ENCODE results near the gene DYSF. TPM values are rescaled to one million over a fixed set of nuclear protein-coding genes. Genes with fewer than 3 reads are reported as not detected.

DYSF gene
- total RNA-seq, 1 donor: 0.81 TPM

Other genes with a start within 250 kb of the DYSF start
- 2.4 TPM for gene PAIP2B, start 226.5 kb upstream of the DYSF start, total RNA-seq
- gene ZNF638, start 121.8 kb upstream of the DYSF start, total RNA-seq: 83.7 TPM

Measured in hematopoietic multipotent progenitor cell (in vitro differentiated cells).